Stimulated activated effector memory CD8-positive, alpha-beta T cell treated with anti-CD3 and anti-CD28 coated beads, Interleukin-12 subunit alpha, Interleukin-12 subunit beta, amount 100 ng/mL, for 72 hours (primary cell): ENCODE measurements around the gene EEF2K.

Source experiments
- ATAC-seq: fragments of 150-1000 bp; cut with Tn5 transposase; 2 replicates; pipeline ENCODE4 v1.10.0; 2021
- DNase-seq, 2 donors: peaks; one replicate each; pipeline ENCODE4 v3.0.0; 2021 to 2022; ENCODE audit warnings: low spot score in 2 of 2
- H3K27ac Mint-ChIP-seq: one replicate; pipeline ENCODE4 v1.8.0; 2022; ENCODE audit warnings: mild to moderate bottlenecking, mixed read lengths
- H3K36me3 Mint-ChIP-seq: one replicate; pipeline ENCODE4 v1.8.0; 2022; ENCODE audit warnings: mild to moderate bottlenecking, mixed read lengths
- H3K4me1 Mint-ChIP-seq: one replicate; pipeline ENCODE4 v1.8.0; 2022; ENCODE audit warnings: mixed read lengths
- H3K4me3 Mint-ChIP-seq: one replicate; pipeline ENCODE4 v1.8.0; 2022; ENCODE audit warnings: mild to moderate bottlenecking, mixed read lengths
- H3K9me3 Mint-ChIP-seq: one replicate; pipeline ENCODE4 v1.8.0; 2022; ENCODE audit warnings: mixed read lengths

Gene EEF2K

GRCh38 chr16:22327446-22327775 is 121.3 kb downstream of the EEF2K start:
- H3K27ac Mint-ChIP-seq: peak overlapping the region; percentile 83
- no peak for DNase-seq
- peaks cover 94% of the 10 kb centered on the region for H3K36me3 Mint-ChIP-seq
- no peak overlapping the region for H3K4me3 Mint-ChIP-seq
- peaks cover 20% of the 10 kb centered on the region for H3K4me1 Mint-ChIP-seq
- no peaks in the 10 kb centered on the region for H3K9me3 Mint-ChIP-seq
- no peak for ATAC-seq

GRCh38 chr16:22328081-22328725 is 122.1 kb downstream of the EEF2K start:
- ATAC-seq: no peak
- H3K36me3 Mint-ChIP-seq: peaks cover 94% of the 10 kb centered on the region
- H3K4me1 Mint-ChIP-seq: peaks cover 20% of the 10 kb centered on the region
- H3K27ac Mint-ChIP-seq: peak overlapping the region; percentile 83
- H3K4me3 Mint-ChIP-seq: no peak overlapping the region
- H3K9me3 Mint-ChIP-seq: no peaks in the 10 kb centered on the region
- no peak for DNase-seq

GRCh38 chr16:22329199-22329695 is 123.2 kb downstream of the EEF2K start:
- ATAC-seq: no peak
- H3K4me1 Mint-ChIP-seq: peaks cover 14% of the 10 kb centered on the region
- H3K9me3 Mint-ChIP-seq: no peaks in the 10 kb centered on the region
- H3K4me3 Mint-ChIP-seq: no peak overlapping the region
- no peak for DNase-seq
- H3K36me3 Mint-ChIP-seq: peaks cover 94% of the 10 kb centered on the region
- no peak overlapping the region for H3K27ac Mint-ChIP-seq

- no peak overlapping the region for H3K4me3 Mint-ChIP-seq
- H3K27ac Mint-ChIP-seq: peak overlapping the region; percentile 71
- peaks cover 10% of the 10 kb centered on the region for H3K4me1 Mint-ChIP-seq
- H3K36me3 Mint-ChIP-seq: peaks cover 94% of the 10 kb centered on the region
- ATAC-seq (no peak), DNase-seq (no peak)
- H3K9me3 Mint-ChIP-seq: no peaks in the 10 kb centered on the region
Observed at GRCh38 chr16:22330326-22330725, 124.2 kb downstream of the EEF2K start.

- H3K9me3 Mint-ChIP-seq: peaks cover 17% of the 10 kb centered on the region
- DNase-seq: no peak
- peaks cover 92% of the 10 kb centered on the region for H3K36me3 Mint-ChIP-seq
- no peak overlapping the region for H3K27ac Mint-ChIP-seq
- H3K4me3 Mint-ChIP-seq: no peak overlapping the region
- peaks cover 6% of the 10 kb centered on the region for H3K4me1 Mint-ChIP-seq
- ATAC-seq: no peak
Observed at GRCh38 chr16:22333457-22333994, 127.4 kb downstream of the EEF2K start.

GRCh38 chr16:22335668-22336246 is 129.7 kb downstream of the EEF2K start:
- Mint-ChIP-seq H3K4me1 (peaks cover 6% of the 10 kb centered on the region), H3K27ac (no peak overlapping the region), H3K9me3 (peaks cover 24% of the 10 kb centered on the region), H3K4me3 (no peak overlapping the region), H3K36me3 (peaks cover 83% of the 10 kb centered on the region)
- ATAC-seq (peak; percentile 21), DNase-seq (no peak)

- no peak overlapping the region for H3K27ac Mint-ChIP-seq
- ATAC-seq: no peak
- DNase-seq: no peak
- H3K9me3 Mint-ChIP-seq: peaks cover 24% of the 10 kb centered on the region
- peaks cover 75% of the 10 kb centered on the region for H3K36me3 Mint-ChIP-seq
- H3K4me3 Mint-ChIP-seq: no peak overlapping the region
- peaks cover 6% of the 10 kb centered on the region for H3K4me1 Mint-ChIP-seq
Observed at GRCh38 chr16:22336581-22336980, 130.5 kb downstream of the EEF2K start.

GRCh38 chr16:22337045-22337444 is 131.0 kb downstream of the EEF2K start:
- H3K9me3 Mint-ChIP-seq: peaks cover 24% of the 10 kb centered on the region
- H3K27ac Mint-ChIP-seq: no peak overlapping the region
- H3K4me3 Mint-ChIP-seq: no peak overlapping the region
- peaks cover 70% of the 10 kb centered on the region for H3K36me3 Mint-ChIP-seq
- peaks cover 6% of the 10 kb centered on the region for H3K4me1 Mint-ChIP-seq
- DNase-seq (no peak), ATAC-seq (no peak)

GRCh38 chr16:22337849-22338635 is 132.0 kb downstream of the EEF2K start:
- DNase-seq (no peak), ATAC-seq (no peak)
- Mint-ChIP-seq H3K9me3 (peaks cover 24% of the 10 kb centered on the region), H3K27ac (peak overlapping the region; percentile 18), H3K4me1 (peaks cover 6% of the 10 kb centered on the region), H3K4me3 (no peak overlapping the region), H3K36me3 (peaks cover 60% of the 10 kb centered on the region)
